ENCODE results near the gene ROBO3. TPM values are rescaled to one million over a fixed set of nuclear protein-coding genes. Genes with fewer than 3 reads are reported as not detected.
A peak's percentile ranks its signal among the peaks of the same experiment; 100 is the strongest.

Gene ROBO3
- total RNA-seq, 1 donor from 2014 or later, result 10.8 TPM

DNA sequence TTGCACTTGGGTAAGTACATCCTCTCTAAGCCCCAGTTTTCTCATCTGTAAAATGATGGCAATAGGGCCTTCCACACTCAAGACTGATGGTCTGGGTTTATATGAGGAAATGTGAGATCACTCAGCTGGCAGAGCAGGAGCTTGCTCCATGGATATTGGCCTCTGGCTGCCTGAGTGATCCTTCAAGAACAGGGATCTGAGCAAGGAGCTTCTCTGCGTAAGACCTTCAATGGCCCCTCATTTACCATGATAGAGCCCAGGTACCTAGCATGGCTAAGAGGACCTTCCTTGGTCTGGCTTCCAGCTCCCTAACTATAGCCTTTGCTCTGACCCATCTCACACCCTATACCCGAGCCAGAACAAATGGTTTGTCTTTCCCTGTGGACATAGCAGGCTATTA lies 26.9 kb downstream of the ROBO3 start:
- DNase-seq, result no peak

DNA sequence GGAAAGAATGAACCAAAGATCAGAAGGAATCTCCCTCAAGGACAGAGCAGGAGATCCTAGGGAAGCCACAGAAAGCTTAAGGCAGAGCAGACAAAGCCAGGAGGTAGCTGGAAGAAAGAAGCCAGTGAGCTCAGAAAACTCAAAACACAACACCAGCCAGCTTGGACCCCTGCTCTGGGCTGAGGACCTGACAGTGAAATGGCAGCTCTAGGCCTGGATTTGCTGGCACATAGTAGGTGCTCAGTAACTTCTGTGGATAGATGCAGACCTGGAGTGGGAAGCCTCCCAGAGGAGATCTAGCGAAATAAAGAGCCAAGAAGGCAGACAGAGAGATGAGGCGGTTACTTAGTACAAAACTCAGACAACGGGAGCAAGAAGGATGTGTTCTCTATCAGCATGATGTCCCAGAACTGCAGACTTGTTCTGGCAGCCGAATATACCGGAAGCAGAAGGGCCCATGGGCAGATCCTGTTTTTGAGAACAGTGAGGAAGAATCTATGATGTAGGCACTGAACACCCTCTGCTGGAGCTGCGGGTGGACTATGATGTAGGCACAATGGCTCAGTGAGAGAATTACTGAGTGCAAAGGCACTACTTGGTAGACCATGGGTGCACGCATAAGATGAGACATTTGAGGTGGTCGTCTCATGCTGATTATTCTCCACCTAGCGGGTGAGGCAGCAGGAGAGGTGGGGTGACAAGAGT lies 27.7 kb downstream of the ROBO3 start:
- DNase-seq, result no peak

DNA sequence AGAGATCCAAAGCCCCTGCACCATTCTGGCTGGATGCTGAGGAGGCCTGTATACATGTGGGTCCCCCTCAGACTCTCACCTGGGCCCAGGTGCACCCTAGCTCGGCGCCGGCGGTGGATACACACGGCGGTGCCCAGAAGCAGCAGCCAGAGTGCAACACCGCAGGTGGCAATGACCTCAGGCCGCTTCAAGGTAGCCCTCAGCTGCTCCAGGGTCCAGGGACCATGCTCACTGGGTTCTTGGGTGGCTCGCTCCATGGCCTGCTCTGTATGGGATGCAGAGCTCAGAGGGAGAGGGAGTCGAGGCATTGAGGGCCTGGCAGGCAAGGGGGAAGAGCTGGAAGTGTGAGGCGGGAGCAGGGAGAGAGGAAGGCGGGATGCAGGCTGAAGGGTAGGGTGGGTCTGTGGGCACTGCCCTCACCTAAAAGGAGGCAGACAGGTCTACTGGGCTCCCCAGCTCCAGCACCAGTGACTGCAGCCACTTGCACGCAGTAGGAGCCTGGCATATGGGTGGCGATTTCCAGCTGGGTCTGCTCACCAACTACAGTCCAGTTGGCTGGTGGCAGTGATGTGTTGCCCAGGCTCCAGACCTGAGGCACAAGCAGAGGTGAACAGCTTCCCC lies 28.7 kb downstream of the ROBO3 start:
- DNase-seq, result no peak

DNA sequence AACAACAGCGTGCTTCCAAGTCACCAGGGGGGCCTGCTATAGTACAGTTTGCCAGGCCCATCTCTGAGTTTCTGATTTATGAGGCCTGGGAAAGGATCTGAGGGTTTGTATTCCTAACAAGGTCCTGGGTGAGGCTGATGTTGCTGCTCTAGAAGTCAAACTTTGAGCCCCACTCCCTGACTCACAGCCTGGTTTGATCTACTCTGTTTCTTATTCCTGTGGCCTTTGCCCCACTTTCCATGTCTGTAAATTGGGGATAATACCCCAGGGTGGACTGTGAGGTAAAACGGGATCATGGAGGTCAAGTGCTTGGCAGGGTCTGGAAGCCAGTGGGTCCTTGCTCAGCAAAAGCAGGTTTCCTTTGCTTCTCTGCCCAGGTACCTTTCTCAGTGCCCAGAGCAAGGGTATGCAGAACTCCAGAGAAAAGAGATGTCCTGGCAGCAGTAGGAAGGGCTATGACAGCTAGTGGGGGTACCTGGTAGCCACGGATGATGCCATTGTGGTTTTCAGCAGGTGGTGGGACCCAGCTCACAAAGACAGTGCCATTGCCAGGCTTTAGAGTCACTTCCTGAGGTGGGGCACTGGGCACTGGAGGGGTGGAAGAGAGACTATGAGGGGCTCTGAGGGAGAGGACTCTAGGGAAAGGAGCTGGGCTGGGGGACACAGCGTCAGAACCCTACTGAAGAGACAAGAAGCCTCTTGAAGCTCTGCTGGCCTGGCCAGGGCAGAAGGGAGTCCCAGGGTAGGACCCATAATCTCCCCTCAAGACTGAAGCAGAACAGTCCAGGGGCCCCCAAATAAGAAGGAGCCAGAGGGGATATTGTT lies 29.6 kb downstream of the ROBO3 start:
- no peak for DNase-seq

DNA sequence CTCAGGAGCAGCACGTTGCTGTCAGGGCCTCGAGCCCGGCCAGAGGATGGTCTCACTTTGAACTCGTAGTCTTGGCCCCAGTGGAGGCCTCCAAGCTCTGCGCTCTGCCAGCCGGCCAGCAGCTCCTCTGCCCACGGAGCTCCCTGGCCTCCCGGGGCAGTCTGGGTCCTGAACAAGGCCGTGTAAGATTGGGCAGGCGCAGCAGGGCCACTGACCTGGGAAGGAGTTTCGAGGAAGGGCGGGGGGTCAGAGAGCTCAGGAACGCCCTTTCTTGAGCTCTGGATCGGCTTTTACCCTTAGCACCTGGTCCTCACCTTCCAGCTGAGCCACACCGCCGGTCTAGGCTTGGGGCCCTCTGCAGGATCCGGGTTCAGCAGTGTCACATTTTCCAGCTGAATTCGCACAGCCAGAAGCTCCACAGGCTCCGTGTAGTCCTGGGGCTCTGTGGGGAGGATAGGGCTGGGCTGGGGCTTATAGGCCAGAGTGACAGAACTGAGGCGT lies 30.3 kb downstream of the ROBO3 start:
- DNase-seq, result no peak

DNA sequence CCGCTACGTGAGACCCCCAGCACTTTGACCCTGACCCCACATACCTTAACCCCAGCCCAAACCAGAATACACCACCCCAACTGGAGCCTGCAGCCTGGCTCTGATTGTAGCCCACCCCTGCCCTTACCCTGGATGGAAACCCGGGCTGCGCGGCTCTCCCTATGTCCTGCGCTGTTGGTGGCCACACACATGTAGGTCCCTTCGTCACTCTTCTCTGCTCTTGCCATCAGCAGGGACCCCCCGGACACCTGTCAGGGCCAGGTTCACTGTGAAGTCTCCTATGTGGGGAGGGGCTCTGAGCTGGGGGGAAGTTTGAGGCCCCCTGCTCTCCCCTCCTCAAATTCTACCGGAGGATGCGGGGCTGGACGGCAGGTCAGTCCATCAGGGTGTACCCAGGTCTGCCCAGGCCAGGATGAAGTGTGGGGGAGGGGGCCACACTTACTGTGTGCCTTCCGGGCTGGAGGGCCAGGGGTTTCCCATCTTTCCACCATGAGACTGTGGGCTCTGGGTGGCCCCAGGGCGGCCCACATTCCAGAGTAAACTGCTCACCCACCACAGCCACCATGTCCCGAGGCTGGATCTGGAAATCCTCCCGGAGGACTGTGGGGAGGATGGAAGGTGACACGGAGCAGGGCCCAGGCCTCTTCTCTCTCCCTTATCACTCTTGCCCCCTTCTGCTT lies 31.0 kb downstream of the ROBO3 start:
- no peak for DNase-seq

DNA sequence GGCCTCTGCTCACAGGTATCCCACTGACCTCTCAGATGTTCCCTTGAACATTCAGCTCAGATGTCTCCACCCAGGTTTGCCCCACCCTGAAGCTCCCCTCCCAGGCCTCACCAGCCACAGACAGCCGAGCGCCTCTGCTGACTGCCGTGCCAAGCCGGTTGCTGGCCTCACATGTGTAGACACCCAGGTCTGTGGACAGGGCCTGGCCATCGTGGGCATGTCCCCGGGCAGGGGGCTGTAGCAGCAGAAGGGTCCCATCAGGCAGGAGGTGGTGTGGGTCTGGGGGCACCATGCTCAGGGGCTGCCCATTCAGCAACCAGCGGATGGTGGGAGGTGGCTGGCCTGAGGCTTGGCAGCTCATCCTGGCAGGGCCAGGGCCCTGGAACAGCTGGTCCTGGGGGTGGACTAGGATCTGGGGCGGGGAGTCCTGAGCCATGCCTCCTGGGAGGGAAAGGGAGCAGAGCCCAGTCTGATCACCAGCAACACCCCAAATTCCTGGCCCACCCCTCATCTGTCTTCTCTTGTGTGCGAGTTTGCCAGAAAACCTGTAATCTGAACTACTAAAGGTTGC lies 31.7 kb downstream of the ROBO3 start:
- DNase-seq, result peak; percentile 82

DNA sequence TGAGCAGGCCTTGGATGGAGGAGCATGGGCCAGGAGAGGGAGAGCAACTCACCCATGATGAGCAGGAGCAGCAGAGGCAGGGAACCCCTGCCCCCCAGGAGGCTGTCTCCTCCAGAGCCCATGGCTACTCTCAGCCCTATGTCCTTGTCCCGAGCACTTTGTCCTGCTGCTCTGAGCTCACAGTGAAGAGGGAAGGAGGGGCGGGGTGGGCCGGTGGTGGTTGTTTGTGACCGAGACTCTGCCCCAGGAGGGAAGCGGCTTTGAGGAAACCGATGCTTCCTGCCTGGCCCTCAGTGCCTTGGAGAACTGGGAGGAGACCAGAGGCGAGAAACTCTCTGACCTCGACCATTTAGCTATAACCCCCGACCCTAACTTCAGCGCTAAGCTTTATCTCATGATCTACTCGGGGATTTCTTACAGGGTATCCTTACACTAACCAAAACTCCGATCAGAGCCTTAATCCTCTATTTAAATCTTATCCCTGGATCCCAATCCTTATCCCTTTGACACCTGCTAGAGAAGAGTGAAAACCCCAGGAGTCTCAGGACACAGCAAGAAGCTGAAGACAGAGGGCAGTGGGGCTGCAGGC lies 32.5 kb downstream of the ROBO3 start, which contains the start of gene ROBO4:
Gene ROBO4, minus strand, starts transcription at position 192 of the 589 bp plus-strand sequence. Its CDS starts 70 bp downstream, at position 122.
- no peak for DNase-seq

DNA sequence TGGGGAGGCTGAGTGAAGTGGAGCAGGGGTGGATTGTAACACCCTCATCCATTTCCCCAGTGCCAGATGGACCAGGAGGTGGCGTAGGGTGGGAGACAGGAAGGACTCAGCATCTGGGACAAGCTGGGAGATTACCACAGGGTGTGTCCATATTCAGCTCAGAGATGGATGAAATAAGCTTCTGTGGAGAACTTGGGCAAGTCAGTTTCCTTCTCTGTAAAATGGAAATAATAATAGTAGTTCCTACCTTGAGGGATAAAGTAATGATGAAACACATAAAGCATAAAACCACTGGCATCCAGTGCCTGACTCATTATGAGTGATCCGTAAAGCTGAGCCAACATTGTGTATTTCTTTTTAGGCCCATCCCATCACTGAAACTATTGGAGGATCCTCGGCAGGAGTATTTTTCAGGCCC lies 33.0 kb downstream of the ROBO3 start:
- no peak for DNase-seq

DNA sequence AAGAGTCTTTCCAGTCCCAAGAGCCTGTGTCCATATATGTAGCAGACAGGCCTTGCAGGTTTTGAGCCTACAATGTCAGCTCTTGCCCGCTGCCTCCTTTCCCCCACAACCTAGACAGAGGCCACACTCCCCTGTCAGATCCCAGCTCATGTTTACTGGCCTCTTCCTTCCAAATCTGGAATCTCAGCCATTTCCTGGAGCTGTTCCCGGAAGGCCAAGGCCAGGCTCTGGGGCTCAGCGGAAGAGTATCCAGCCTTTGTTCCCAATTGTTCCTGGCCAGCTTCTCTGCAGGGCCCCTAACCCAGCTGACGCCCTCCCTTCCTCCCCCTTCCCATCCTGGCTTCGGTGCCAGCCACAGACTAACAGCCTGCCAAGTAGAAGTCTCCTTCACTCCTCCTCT lies 33.5 kb downstream of the ROBO3 start:
- peak; percentile 91 for DNase-seq

DNA sequence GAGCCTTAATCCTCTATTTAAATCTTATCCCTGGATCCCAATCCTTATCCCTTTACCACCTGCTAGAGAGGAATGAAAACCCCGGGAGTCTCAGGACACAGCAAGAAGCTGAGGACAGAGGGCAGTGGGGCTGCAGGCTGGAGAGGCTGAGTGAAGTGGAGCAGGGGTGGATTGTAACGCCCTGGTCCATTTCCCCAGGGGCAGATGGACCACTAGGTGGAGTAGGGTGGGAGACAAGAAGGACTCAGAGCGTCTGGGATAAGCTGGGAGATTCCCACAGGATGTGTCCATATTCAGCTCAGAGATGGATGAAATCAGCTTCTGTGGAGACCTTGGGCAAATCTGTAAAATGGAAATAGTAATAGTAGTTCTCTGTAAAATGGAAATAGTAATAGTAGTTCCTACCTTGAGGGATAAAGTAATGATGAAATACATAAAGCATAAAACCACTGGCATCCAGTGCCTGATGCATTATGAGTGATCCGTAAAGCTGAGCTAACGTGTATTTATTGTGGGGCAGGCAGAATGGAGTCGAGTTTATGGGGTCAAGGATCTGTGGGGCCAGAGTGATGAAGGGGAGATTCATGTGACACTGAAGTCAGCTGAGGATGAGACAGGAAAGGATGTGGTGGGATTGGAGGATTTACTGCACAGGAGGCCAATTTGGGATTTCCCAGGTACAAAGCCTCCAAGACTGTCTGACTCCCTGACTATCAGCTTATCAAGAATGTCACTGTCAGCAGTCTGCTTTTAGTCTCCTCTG lies 34.3 kb downstream of the ROBO3 start:
- no peak for DNase-seq

DNA sequence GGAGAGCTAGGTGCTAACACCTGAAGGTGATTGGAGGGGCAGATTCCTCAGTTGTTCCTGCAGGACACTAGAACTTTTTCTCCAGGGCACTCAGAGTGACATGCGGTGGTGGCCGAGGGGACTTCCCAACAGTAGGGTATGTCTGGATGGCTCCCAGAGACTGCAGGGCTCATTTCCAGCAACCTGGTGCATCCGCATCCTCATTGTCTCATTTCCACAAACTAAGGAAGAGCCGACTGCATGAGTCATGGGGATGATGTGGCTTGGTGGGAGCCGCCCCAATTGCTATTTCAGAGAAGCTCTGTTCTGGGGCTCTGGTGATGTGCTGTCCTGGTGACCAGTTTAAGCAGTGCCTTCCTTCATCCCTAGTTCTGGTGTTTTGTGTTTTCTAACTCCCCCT lies 35.2 kb downstream of the ROBO3 start:
- DNase-seq, result no peak

DNA sequence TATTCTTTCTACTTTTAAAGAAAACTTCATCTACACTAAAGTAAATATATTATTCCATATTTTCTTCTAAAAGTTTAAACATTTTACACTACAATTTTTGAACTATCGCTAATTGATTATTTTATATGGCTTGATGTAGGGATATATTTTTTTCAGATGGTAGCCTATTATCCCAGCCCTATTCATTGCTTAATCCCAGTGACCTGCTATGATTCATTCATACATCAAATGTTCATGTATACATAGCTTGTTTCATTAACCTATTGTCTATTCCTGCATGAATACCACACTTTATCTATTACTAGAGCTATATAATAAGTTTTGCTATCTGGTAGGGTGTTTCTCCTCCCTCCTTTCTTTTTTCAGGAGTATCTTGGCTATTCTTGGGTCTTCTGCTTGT lies 37.4 kb downstream of the ROBO3 start:
- DNase-seq, result no peak

DNA sequence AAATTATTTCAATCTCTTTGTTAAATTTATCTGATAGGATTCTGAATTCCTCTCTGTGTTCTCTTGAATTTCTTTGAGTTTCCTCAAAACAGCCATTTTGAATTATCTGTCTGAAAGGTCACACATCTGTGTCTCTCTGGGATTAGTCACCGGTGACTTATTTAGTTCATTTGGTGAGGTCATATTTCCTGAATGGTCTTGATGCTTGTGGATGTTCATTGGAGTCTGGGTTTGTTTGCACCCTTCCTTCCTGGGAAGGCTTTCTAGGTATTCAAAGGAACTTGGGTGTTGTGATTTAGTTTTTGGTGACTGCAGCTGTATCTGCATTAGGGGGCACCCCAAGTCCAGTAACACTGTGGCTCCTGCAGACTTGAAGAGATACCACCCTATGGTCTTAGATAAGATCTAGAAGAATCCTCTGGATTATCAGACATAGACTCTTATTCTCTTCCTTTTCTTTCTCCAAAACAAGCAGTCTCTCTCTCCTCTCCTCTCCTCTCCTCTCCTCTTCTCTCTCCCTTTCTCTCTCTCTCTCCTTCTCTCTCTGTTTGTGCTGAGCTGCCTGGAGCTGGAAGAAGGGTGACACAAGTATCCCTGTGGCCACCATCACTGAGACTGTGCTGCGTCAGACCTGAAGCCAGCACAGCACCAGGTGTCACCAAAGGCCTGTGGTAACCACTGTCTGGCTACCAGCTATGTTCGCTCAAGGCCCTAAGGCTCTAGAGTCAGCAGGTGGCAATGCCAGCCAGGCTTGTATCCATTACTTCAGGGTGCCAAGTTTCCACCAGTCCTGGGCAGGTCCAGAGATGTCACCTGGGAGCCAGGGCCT lies 50.5 kb downstream of the ROBO3 start:
- no peak for DNase-seq

DNA sequence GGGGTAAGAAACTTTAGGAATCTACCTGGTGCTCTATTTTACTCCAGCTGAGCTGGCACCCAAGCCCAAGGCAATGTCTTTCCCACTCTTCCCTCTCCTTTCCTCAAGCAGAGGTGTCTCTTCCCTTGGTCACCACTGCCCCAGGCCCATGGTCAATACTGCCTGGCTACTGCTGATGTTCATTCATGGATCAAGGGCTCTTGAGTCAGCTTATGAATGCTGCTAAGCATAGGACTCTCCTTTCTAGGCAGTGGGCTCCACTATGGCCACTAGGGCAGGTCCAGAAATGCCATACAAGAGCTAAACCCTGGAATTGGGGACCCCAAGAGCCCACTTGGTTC lies 51.1 kb downstream of the ROBO3 start:
- no peak for DNase-seq

DNA sequence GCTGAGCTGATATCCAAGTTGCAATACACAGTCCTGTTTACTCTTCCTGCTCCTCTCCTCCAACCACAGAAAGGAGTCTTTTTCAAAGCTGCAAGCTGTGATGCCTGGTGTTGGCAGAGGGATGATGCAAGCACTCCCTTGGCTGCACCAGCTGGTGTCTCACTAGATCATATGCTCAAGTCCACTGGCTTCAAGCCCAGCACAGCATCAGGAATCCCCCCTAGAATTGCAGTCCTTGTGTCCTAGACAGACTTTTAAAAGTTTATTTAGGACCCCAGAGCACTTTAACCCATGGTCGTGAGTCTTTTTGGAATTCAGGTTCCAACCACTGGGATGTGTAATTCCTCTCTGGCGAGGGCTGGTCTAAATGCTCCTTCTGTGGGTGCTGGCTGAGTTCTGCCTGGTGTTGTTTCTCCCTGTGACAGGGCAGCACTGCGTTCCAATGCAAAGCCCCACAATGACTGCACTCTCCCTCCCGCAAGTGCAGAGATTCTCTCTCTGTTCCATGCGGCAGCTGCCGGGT lies 51.9 kb downstream of the ROBO3 start:
- DNase-seq, result peak; percentile 93

DNA sequence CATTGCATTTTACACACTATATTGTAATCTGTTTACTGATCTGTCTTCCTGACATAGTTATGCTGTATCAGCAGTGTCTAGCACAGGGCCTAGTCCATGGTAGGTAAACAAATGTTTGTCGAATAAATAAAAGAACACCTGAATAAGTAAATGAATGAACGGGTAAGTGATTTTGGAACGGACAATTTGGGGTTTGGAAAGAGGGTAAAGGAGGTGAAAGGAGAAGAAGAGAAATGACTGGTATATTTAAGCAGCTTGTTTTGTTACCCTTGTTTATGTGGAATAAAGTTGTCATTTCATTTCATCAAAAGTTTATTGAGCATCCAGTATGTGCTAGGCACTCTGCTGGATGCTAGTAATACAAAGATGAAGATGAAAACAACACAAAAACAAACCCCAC lies 53.7 kb downstream of the ROBO3 start, which contains the start of gene HEPN1:
Gene HEPN1, plus strand, starts transcription at position 301 of the 400 bp plus-strand sequence.
- DNase-seq, result no peak

DNA sequence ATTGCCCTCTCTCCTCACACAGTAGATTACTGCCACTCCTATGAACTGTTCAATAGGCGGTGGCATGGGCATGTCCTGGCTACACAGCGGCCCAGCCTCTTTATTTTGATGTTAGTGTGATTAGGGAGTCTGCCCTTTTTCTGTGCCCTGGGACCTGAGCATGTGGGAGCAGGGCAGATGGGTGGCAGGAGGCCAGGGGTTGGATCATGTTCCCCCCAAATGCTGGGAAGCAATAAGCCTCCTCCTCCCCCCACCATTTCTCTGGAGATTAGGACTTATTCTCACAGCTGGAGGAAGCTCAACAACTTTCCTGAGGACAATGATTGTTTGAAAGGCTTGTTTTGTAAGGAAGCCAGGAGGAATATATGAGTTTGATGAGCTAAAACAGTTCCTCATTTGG lies 54.7 kb downstream of the ROBO3 start:
- DNase-seq, result peak; percentile 87

DNA sequence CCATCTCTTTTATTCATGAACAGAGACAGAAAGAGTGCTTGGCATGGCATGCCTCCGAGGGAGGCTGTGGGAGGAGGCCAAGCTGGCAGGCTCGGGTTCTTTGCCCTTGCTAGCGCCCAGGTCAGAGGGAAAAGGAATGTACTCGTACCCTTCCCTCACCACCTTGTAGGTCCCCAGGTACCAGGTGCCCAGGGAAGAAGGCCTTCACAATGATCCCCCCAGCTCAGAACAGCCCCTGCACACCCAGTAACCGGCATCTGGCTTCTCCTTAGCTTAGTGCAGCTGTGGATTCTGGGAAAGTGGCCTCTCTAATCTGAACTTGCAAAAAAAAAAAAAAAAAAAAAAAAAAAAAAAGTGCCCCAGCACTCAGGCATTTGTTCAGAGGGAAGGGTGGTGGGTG lies 55.1 kb downstream of the ROBO3 start:
- no peak for DNase-seq
